Measurements from ENCODE around the gene DHX32.

DNA sequence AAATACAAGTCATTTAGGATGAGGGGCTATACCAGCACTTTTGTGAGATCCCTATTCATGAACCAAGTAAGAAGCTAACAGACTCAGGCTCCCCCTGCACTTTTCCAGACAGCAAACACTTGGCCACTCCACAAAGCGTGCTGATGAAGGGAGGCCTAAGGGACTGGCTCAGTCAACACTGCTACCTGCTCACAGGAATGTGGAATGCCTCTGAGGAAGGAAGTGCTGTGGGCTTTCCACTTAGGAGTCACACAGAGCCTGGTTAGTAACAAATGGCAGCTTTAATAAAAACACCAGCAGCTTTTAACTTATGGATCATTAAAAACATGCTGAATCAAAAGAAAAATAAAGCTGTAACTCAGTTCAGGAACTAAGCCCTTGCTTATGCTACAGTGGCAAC is 73.0 kb downstream of the DHX32 start:
- no peak for TF ChIP-seq POLR2AphosphoS5 (IDR thresholded peaks at IDR 0.05)
- TF ChIP-seq CTCF (IDR thresholded peaks at IDR 0.05; ENCODE audit: poor library complexity, severe bottlenecking), result no peak
- TF ChIP-seq EZH2 (IDR thresholded peaks at IDR 0.05; ENCODE audit: borderline replicate concordance, insufficient read depth, low read length, poor library complexity, severe bottlenecking), result no peak
- no peak for TF ChIP-seq MXI1 (conservative IDR thresholded peaks at IDR 0.05; ENCODE audit: poor library complexity, severe bottlenecking)
- TF ChIP-seq REST (IDR thresholded peaks at IDR 0.05; ENCODE audit: borderline replicate concordance), result no peak
- TF ChIP-seq SMC3 (conservative IDR thresholded peaks at IDR 0.05; ENCODE audit: poor library complexity), result no peak
- TF ChIP-seq EP300 (conservative IDR thresholded peaks at IDR 0.05; ENCODE audit: poor library complexity, severe bottlenecking), result no peak
